GM18907 (cell line): ENCODE results near the gene TMEM115.
"Not testable (repeated sequence)": the region's sequence is repeated elsewhere in the genome, so short reads cannot be mapped to it uniquely, and the experiment has no call there.

ENCODE experiments used
- ATAC-seq: cut with Tn5 transposase; IDR thresholded peaks from one replicate; pipeline ENCODE4 v1.9.1; 2021; ENCODE audit warnings: mild to moderate bottlenecking, moderate library complexity; ENCODE audit not compliant: unreplicated experiment

The TMEM115 gene

GRCh38 chr3:50319894-50320625, 39.3 kb downstream of the TMEM115 start:
- ATAC-seq: no peak

GRCh38 chr3:50319181-50319893, 40.0 kb downstream of the TMEM115 start:
- no peak for ATAC-seq

- ATAC-seq: no peak
These were observed 40.7 kb downstream of the TMEM115 start for GRCh38 chr3:50318615-50319014.

GRCh38 chr3:50318163-50318562, 41.2 kb downstream of the TMEM115 start:
- ATAC-seq: no peak

- ATAC-seq: no peak
These were observed 42.0 kb downstream of the TMEM115 start for GRCh38 chr3:50317300-50317699.

GRCh38 chr3:50316657-50317242, 42.6 kb downstream of the TMEM115 start:
- no peak for ATAC-seq

- ATAC-seq: no peak
These were observed 44.5 kb downstream of the TMEM115 start for GRCh38 chr3:50314816-50315215.

GRCh38 chr3:50314342-50314741, 45.0 kb downstream of the TMEM115 start:
- ATAC-seq: no peak

- not testable (repeated sequence) for ATAC-seq
These were observed 47.3 kb downstream of the TMEM115 start for GRCh38 chr3:50312041-50312440.
